CD4-positive, alpha-beta T cell treated with Interleukin-12 subunit alpha and Interleukin-12 subunit beta, for 1 hour (primary cell): ENCODE results near the gene SYT9.

Experiments
- DNase-seq: peaks from one replicate; pipeline ENCODE4 v3.0.0-alpha.2; 2020

The SYT9 gene

DNA sequence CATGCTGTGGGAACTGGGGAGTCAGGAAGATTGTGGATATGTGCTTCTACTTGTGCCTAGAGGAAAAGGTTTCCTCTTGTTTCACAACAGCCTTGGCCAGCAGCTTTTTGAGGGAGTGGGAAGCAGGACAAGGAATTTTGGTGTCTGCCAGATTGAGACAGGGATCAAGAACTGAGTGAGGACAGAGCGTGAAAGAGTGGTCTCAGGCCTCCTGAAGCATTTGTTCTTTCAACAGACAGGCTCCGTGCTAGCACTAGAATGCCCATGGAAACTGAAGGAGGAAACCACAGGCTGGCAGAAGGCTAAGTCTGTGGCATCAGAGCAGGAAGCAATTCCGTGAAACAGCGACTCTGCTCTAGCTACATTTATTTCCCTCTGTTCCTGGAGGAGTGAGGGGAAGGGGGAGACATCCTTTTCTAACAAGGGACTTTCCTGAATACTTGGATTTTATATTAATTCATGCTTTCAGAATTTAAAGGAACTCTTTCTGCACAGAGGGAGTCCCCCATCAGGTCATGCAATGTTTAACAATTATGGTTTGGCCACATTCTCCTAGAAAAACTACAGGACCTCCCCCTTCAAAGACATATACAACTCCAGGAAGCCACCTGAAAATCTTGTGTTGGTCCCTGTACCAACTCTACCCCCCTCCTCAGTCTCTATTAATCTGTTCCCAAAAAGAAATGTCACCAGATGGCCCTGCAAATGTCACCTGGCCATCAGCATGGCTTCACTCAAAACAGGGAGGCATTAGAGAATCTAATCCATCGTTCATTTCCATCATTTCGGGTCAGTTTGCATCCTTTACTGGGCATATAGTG is 96.1 kb downstream of the SYT9 start:
- DNase-seq = no peak

- DNase-seq = no peak
Measured at GRCh38 chr11:7348432-7349304, 97.0 kb downstream of the SYT9 start.

- no peak for DNase-seq
Measured at GRCh38 chr11:7351228-7351627, 99.5 kb downstream of the SYT9 start.

DNA sequence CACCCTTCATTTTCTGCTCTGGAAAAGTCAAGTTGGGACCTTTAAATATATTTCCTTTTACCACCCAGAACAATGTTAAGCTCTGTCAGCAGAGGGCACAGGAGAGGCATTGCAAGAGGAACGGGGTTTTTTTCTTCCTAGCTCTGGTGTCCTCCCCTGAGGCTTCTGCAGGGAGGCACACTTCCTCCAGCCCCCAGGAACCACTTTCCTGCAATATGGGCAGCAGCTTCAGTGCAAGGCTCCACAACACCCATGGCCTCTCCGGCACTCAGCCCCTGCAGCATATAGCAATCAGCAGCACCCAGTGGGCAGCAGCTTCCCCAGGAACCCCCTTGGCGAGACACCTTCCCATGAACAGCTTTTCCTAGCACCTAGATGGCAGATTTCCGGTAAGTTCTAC is 101.4 kb downstream of the SYT9 start:
- peak; percentile 14 for DNase-seq

GRCh38 chr11:7364660-7365059 is 113.0 kb downstream of the SYT9 start:
- DNase-seq = no peak

DNA sequence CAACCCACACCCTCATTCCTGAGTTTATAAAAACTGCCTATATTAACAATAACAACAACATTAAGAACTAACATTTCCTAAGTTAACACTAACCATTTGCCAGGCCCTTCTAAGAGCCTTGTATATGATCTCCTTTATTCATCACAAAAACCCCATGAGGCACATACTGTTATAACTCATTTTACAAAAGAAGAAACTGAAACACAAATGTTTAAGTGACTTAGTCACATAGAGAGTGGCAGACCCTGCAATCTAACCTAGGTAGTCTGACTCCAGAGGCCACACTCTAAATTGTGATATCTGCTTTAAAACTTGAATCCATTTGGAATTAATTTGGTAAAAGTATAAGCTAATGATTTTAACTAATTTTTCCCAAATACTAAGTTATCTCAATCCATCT is 116.1 kb downstream of the SYT9 start:
- no peak for DNase-seq

DNA sequence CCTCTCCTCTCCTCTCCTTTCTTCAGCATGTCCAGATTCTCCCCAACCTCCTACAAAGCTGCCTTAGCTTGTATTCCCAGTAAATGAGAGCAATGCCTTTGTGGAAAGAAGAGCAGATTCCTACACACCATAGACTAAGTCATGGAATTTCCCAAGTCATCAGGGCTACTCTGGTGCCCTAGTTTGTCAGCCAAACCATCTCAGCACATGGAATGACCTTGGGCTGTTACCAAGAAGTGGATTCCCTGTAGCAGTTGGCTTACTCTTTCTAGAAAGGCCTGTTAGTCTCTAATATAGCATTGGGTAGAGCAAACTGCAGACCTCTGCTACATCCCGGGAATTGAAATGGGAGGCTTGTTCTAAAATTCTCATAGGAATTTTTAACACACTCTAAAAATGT is 124.7 kb downstream of the SYT9 start:
- DNase-seq = no peak

DNA sequence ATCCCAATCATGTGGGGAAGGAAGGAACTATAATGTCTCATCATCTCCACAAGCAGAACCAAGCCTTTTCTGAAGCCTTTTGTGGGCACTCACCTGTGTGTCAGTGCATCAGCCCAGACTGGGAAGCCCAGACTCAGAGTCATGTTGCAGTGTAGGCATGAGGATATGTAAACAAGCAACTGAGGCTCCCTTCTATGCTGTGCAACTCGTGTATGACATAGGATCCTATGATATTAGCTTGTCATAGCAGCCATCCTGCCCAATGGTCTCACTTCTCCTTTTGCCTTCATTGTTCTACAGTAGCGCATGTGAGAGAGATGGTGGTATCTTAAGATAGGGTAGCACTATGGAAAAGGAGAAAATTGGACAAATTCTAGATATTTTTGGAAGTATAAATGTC is 130.2 kb downstream of the SYT9 start:
- DNase-seq = no peak

GRCh38 chr11:7383406-7383805 is 131.7 kb downstream of the SYT9 start:
- DNase-seq = no peak

DNA sequence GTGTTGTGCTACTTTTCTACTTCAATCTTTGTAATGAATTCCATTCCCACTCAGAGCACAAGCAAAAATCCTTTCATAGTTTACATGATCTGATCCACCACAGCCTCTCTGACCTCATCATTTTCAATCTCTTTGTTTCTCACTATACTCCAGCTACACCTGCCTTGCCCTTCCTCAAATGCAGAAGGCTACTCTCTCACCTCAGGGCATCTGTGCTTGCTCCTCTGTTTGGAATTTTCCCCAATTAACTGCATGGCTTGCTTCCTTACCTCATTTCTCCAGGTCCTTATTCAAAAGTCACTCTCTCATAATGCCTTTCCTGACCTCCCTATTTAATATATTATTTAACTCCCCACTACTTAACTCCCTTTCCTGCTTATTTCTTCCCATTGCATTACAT is 133.0 kb downstream of the SYT9 start:
- no peak for DNase-seq

GRCh38 chr11:7385532-7385931 is 133.8 kb downstream of the SYT9 start:
- DNase-seq = no peak

GRCh38 chr11:7413961-7414915 is 162.5 kb downstream of the SYT9 start:
- no peak for DNase-seq

DNA sequence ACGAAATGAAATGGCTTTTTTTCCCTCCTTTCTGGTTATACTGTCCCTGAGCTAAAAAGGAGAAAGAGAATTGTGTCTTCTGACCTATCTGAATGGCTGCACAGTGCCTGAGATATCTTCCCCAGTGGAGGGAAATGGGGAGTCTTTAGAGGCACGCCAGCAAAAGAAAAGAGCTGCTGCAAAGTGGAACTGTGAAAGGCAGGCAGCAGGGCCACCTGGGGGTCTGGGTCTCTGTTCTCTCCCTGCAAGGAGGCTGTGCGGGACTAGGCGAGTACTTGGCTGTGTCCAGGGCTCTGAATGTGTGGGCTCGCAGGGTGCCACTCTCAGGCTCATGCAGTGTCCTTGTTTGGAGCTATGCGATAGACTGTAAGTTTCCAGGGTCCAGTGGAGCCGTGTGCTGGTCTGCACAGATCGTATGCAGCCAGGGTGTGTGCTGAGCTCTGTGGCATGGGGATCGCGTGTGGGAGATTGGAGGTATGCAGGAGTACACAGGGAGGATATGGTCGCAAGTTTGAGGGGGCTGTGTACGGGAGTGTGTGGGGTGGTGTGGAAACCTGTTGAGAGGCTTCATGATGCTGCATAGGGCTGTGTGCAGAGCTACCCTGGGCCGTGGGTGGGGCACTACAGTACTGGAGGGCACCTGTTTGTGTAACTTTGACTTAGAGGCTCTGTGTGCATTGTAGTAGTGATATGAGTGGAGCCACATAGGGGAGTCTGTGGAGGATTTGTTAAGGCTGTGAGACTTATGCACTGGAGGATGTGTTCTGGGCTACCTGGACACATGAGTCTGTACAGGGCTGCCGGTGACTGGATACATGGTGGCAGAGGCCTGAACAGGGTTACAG is 163.5 kb downstream of the SYT9 start:
- DNase-seq = no peak

GRCh38 chr11:7416080-7416479 is 164.4 kb downstream of the SYT9 start:
- no peak for DNase-seq

GRCh38 chr11:7417328-7417727 is 165.6 kb downstream of the SYT9 start:
- DNase-seq = no peak

DNA sequence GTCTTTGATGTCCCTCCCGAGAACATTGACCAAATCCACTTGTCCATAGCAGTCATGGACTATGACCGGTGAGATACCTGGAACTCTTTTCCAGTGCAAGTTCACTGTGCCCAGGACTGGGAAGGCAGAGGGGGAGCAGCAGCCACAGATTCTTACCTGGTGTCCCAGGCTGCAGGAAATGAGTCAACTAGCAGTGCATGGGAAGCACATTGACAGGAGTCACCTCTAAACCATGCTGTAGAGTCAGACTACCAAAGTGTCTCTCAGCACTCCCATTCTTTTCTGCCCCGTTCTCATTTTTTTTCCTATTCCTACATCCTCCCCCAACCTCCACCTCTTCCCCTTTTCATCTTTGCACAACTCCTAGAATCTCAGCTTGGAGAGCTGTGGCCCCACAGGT is 166.4 kb downstream of the SYT9 start:
- DNase-seq = no peak

GRCh38 chr11:7418906-7419305 is 167.2 kb downstream of the SYT9 start:
- no peak for DNase-seq

DNA sequence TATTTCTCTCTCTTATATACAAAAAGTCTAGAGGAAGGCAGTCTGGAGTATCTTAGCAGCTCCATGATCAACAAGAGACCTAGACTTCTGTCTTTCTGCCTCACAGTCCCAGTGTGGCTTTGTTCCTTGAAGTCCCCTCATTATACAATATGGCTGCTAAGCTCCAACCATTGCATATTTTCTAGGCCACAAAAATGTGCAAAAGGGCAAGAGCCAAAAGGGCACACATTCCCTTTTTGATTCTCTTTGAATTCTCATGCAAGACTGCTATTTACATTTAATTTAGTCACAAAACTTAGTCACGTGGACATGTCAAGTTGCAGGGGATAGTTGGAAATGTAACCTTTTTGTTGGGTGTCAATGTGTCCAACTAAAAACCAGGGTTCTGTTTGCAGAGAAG is 169.4 kb downstream of the SYT9 start:
- no peak for DNase-seq

DNA sequence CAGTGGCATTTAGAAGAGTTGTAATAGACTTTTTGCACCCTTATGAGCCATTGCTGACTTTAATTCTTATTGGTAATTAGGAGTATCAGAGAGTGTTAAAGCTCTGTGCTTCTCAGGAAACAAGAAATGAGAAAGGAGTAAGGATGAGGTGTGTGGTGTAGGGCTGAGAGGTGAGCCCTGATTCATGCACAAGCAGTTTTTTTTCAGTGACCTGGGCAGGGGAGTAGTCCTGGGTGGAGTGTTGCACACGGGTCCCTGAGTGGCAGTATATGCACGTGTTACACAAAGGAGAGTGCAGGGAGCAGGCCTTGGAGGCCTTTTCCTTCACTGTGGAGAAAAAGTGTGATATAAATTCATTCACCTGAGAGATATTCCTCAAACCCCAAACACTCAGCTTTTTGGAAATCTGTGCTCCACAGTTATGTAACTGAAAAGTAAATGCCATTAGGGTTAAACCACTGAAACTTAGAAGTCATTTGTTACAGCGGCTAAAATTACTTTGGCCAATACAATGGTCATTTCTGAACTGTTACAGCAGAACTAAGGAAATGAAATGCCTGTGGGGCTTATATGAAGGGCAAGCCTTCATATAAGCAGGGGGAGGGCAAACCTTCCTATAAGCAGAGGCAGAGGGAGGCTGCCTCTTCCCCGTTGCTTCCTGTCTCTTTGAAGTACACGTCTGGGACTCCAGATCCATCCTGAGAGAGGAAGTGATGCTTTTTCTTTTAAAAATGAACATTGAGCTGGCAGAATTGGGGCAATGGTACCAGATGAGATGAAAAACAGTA is 171.0 kb downstream of the SYT9 start:
- no peak for DNase-seq

DNA sequence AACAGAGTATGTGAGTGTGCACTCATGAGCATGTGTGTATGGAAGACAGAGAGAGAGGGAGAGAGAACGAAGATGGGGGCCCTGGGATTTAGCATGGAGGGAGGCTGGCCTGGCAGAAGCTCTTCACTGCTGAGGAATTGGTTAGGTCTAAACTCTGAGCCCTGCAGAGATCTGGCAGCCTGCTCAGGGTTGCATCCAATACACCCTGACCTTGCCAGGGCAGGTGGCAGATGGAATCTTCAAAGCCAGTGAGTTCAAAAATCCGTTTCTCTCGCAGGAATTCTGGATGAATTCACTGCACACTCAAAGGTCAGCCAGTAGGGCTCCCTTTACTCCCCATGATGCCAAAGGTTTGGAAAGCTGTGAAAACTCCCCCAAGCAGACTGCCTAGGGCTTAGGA is 172.2 kb downstream of the SYT9 start:
- no peak for DNase-seq

GRCh38 chr11:7427733-7428132 is 176.0 kb downstream of the SYT9 start:
- no peak for DNase-seq
